Glomerular visceral epithelial cell (primary cell): ENCODE results near the gene DCC.

Source experiments
- DNase-seq: peaks from one replicate; pipeline ENCODE4 v3.0.0-alpha.2; 2016; ENCODE audit errors: extremely low spot score

The DCC gene

GRCh38 chr18:52339891-52340371 is at the start of gene DCC:
TSS of gene DCC (plus strand) at chr18:52340197. CDS start at chr18:52340788, 591 bp downstream.
- no peak for DNase-seq

DNA sequence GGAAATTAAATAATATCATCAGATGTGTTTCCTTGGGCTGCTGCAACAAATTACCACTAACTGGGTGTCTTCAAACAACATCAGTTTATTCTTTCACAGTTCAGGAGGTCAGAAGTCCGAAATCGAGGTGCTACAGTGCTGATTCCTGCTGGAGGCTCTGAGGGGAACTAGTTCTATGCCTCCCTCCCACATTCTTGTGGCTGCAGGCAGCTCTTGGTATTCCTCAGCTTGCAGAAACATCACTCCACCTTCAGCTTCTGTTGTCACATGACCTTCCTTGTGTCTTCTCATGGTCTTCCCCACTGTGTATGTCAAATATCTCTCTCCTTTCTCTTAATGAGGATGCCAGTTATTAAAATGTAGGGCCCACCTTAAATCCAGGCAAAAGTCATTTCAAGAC is 29.3 kb upstream of the DCC start:
- DNase-seq, result no peak

DNA sequence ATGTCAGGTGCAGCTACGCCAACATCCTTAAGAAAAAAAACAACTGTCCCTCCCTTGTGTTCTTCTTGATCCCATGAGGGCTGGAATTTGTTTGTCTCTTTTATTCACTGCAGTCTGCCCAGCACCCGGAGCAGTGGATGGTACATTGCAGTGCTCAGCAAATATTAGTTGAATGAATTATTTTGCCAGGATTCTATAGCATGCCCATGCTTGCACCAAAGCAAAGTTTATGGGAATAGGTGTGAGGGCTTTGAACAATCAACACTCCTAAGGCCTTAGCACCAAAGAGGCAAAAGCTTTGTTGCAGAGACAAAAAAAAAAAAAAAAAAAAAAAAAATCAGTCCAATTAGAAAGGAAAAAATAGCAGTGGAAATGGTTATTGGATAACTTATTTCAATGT is 28.7 kb upstream of the DCC start:
- no peak for DNase-seq

DNA sequence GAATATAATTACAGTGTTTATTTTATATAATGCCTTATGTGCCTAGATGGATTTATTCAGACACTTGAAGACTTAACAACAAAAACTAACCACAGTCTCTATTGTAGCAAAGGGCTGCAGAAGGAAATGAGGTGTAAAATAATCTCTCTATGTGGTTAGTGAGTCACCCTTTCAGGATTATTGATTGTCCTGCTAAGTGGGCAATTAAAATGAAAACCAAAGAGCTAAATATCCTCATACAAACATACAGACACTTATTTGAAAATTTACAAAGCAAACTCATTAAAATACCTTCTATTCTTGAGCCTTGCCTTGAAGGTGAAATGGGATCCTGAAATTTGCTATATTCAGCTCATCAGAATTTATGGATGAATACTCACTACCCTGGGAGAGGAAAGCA is 27.7 kb upstream of the DCC start:
- no peak for DNase-seq

- DNase-seq, result no peak
These were observed 26.8 kb upstream of the DCC start for GRCh38 chr18:52313213-52313612.

DNA sequence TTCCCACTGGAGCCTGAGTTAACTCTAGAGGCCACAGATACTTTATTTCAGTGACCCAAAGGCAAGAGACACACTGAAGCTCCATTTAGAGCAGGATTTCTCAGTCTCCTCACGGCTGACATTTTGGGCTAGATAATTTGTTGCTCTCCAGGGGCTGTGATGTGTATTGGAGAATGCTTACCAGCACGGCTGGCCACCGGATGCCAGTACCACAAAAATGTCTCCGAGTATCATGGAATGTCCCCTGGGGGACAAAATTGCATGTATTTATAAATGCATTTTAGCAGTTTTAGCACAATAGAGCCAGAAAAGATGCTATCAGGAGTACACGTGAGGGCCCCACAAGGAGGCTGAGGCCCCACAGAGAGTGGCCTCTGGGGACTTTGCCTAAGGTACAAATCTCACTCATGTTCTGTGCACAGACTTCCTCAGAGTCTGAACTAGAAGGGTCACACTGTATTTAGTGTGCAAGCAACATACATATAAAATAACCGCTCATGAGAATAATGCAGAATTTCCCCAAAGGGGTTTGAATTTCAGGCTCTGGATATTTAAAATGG is 20.5 kb upstream of the DCC start:
- DNase-seq, result no peak

DNA sequence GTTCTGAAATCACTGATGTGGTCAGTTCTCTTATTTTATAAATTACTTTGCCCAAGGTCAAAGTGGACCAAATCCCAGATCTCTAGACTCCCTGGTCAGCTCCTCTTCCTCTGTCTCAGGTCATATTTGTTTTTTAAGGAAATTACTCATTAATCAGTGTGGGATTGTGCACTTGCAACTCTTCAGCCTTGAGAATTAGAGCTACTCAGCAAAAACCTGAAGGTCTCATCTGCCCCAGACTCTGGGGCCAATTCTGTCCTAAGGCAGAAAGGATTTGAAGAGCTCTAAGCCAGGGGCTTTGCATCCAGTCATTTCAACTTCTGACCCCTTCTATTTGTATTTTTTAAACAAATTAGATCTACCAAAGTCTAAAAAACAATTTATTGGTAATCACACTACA is 17.7 kb upstream of the DCC start:
- no peak for DNase-seq

DNA sequence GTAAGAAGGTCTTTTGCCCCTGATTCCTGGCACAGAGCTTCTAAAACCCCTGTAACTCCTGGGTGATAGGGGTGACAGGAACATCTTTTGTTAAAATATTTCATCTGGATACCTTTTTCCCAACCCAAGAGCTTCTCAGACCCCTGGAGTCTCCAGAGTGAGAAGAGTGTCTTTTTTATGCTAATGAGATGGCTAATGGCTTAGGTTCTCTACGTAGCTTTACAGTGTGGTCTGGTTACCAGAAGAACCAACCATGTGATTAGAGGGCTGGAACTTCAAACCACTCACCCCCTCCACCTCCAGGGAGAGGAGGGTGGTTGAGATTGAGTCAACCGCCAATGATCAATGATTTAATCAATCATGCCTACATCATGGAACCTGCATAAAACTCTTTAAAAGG is 16.2 kb upstream of the DCC start:
- no peak for DNase-seq

DNA sequence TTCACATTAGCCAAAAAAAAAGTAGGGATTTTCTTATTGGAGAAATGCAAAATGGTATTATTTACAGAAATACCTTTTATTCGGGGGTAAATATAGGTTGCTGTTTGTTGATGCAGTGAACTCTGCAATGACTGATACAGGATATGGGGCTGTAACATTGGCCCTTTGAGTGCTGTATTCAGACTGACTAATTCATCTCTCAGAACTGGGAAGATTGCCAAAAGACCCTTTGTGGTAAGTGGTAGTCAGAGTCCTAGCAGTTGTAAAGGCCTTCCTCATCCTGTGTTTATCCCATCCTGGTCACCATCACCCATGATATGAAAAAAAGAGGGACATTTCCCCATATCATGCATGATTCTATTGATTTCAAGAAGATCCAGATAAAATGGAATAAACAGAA is 14.0 kb upstream of the DCC start:
- DNase-seq, result no peak

DNA sequence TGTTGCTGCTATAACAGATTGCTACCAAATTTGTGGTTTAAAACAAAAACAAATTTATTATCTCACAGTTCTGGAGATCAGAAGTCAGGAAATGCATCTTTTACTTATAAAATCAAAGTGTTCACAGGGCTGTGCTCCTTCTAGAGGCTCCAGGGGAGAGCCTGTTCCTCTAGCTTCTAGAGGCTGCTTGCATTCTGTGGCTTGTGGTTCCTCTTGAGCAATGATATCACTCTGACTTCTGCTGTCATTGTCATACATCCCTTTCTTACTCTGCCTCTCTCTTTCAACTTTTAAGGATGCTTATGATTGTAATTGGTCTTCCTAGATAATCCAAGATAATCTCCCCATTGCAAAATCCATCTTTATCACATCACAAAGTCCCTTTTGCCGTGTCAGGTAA is 6.1 kb upstream of the DCC start:
- no peak for DNase-seq

DNA sequence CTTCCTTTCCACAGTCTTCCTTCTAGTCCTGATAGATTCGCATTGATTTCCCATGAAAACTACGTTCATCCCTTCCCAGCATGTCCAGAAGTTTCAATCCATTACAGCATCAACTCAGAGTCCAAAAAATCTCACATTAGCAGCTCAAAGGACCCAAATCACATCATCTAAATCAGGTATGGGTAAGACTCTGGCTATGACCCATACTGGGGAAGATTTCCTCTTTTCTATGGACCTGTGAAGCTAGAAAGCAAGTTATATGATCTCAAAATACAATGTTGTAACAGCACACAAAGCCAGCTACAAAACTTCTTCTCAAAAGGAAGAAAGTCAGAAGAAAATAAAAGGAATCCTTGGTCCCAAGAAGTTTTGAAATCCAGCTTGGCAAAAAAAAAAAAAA is 5.7 kb upstream of the DCC start:
- DNase-seq, result no peak

DNA sequence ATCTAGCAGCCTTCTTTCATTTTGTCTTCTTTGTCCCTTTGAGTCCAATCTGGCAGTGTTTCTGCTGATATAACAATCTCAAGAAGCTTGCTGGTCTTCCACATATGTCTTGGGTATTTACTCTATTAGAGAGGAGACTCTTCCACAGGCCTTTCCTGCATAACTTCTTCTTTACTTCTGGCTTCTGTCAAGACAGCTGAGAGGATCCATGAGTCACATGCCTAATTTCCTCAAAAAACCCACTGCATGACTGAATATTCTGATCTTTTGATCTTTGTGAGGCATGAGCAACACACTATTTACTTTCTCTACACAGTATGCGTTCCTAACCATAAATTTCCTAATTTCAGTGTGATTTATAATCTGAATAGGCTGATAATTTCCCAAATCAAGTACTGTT is 5.1 kb upstream of the DCC start:
- no peak for DNase-seq

- no peak for DNase-seq
These were observed 2.7 kb upstream of the DCC start for GRCh38 chr18:52337276-52337675.

GRCh38 chr18:52340406-52341102 is 557 bp downstream of the DCC start:
- DNase-seq, result no peak

GRCh38 chr18:52341103-52341432 is 1.1 kb downstream of the DCC start:
- DNase-seq, result no peak

DNA sequence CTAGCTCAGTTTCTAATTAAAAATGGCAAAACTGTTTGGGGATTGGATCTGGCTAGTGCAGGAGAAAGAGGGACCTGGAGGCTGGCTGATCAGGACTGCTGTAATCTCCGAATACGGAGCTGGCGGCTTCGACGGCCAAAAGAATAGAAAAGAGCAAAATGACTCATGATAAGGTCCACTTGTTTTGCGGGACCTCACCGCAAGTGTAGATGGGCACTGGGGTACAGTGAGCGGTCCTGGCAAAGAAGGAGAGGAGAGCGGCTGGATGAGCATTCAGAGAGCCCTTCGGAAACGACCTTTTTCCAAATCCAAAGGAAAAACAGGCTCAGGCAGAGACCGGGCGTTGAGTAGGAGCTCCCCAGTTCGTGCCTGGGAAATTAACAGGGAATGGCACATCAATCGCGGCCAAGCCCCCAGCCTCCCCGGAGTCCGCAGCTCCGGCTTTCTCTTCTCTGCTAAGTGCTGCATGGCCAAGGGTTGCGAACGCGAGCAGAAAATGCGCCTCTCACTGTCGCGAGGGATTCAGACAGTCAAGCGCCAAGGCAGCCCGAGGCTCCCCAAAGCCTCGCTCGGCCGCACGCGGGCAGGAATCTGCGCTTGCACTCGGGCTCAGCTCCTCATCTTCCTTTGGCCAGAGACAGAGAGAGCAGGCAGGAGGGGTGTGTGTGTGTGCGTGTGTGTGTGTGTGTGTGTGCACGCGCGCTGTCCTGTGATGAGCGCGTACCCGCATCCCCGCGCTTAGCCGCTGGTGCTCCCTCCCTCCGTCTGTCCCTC is 1.8 kb downstream of the DCC start:
- DNase-seq, result no peak

DNA sequence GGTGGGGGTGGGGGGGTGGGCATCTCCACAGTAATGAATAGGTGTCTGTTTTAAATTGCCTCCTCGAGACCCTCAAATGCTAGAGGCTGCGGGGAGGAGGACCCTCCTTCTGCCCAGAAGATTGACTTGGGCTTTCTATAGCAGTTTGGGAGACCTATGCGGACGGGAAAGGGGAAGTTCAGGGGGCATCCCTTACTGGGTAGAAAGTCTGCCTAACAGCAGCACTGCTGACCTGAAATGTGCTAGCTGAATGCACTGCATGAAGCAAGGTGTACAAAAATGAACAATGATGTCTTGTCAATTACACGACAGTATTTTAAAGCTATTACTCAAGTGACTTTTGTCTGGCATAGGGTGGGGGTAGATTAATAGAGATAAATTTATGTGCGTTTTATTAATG is 2.5 kb downstream of the DCC start:
- DNase-seq, result no peak

DNA sequence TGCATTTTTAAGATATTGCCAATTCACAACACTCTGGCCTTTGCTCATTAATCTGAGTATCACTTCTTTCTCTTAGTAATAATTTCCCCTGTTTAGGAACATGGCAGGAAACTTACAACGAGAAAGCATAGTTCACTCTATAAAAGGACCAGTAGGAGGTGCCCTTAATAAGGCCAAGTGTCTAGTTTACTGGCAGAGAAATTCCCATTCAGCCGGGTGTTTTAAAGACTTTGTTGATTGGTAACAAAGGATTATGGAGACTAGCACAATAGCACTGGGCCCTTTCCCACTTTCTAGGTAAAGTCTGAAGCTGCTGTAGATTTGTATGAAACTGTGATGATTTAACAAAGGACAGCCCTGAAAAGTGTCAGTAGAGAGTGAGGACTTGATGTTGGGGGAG is 3.1 kb downstream of the DCC start:
- no peak for DNase-seq

- no peak for DNase-seq
These were observed 3.8 kb downstream of the DCC start for GRCh38 chr18:52343731-52344340.

DNA sequence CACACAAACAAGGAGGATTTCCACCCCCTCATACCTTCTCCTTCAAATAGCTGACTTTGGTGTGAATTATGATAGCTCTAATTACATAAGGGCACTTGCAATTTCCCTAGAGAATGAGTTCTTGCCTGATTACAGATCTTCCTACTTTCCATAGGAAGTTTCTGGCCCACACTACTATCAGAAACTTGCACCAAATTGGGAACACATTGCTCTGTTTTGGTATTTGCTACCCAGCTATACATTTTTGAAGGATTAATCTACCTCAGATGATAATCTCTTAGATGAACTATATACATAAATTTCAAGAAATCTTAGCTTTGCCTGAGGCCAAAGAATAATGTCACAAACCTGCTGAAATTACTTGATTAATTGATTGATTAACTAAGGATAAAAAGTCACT is 4.9 kb downstream of the DCC start:
- no peak for DNase-seq

DNA sequence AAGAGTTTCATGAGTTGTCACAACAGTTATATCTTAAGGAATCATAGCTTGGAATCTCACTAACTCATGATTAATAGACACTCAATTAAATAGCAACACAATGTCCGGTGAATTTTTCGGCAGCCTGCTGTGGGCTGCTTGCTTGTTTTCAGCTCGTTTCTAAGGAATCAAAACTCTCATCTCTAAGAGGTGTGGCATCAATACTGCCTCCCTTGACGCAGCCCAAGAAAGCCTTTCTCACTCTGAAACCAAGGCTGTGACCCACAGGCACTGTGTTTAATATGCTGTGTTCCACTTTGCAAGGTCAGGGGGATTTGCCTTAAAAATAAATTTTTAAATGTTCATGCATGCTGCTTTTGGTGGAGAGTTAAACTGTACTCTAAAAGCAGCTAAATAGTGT is 5.4 kb downstream of the DCC start:
- no peak for DNase-seq

DNA sequence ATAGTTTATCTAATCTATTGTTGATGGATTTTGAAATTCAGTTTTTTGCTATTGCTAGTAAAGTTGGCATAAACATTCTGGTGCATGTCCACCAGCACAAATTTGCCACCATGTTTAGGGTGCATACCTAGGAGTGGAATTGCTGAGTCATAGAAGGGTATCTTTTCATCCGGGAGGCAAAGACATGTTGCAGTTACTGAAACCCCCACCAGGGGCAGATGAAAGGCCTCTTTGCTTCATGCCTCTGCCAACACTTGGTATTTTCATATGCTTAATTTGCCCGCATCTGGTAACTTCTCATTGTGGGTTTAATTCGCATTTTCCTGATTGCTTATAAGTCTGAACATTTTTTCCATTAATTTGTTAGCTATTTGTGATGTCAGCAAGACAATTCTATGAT is 8.2 kb downstream of the DCC start:
- DNase-seq, result no peak

DNA sequence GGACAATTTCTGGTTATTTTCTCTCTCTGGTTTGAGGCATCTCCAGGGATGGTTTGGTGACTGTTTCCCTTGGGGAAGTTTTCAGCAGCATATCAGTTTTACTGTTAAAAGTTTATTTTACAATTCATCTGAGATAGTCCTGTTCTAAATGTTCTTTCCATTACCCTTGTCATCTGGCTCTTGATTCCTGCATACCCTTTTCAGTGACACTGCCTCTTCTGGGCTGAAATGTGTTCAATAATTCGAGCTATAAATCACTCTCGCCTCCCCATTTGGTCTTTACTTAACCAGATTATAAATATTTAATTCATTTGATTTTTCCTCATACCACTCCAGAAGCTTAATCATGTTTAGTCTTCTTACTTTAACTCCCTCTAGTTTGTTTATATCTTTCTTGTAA is 9.5 kb downstream of the DCC start:
- DNase-seq, result no peak
